Ramos (cell line): ENCODE measurements around the gene SPDYE6.
"Not testable (repeated sequence)": the region's sequence is repeated elsewhere in the genome, so short reads cannot be mapped to it uniquely, and the experiment has no call there.

Experiments used
- in situ Hi-C: fragments of 300-500 bp; cut with MboI; formaldehyde crosslinking; loops from one replicate; pipeline ENCODE4 v1.14.3; 2022; ENCODE audit warnings: low sequenced_read_pairs; ENCODE audit not compliant: unreplicated experiment

The SPDYE6 gene

DNA sequence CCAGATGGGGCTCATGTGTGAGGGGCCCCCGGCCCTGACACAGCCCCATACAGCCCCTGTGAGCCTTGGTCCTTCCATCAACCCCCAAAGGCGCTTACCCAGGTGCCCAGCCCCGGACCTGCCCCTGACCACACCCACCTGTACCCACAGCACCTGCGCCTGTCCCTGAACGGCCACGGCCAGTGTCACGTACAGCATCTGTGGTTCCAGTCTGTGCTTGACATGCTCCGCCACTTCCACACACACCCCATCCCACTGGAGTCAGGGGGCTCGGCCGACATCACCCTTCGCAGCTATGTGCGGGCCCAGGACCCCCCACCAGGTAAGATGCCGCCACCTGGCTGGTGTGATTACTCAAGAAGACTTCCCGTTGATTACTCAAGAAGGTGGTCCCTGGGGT lies 36.1 kb downstream of the SPDYE6 start:
- in situ Hi-C loops = no loop called here

DNA sequence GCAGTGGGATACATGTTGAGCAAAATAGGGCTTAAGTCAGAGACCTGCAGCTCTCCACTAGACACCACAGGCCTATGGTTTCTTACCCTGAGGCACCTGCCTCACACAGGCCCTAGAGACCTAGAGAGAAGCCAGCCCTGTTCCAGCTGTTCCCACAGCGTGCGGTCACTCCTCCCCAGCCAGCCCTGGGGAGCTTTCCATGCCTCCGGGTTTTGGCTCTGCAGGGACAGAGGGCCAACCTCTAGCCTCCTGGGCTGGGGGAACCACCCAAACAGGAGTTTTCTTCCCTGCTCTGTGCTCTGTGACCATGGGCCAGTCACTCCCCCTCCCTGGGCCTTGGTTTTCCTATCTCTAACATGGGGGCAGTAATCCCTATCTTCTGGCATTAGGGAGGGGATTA lies 36.6 kb downstream of the SPDYE6 start:
- in situ Hi-C loops = no loop called here

- in situ Hi-C loops = no loop called here
Observed at GRCh38 chr7:102318482-102318971, 37.7 kb downstream of the SPDYE6 start.

DNA sequence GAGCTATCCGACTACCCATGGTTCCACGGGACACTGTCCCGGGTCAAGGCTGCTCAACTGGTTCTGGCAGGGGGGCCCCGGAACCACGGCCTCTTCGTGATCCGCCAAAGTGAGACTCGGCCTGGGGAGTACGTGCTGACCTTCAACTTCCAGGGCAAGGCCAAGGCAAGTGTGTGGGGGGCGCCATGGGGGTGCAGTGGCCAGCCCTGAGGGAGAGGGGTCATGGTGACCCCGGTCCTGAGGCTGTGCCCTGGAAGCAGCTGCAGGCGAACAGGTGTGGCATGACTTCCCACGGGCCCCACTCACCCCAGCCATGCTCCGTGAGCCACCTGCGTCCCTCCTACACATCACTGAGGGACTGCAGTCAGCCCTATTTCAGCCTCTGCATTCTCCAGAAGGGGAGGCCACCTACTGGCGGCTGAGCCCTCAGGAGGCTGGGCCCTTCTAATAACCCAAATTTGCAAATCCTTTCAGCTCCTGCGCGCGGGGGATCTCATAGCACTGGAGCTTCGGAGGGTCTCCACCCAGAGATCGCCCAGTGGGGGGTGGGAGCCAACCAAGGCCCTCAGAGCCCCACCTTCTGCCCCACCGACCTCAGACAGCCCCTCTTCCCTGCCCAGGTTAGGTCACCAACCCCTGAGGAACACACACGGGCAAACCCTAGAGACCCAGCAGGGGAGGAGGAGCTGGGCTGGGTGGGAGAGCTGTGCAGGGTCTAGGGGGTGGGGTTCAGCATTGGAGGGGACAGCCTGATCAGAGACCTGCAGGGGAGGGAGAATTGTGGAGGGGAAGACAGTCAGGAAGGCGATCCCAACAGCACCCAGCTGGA lies 38.8 kb downstream of the SPDYE6 start:
- in situ Hi-C loops = no loop called here

- in situ Hi-C loops = no loop called here
Observed at GRCh38 chr7:102313997-102314780, 42.1 kb downstream of the SPDYE6 start.

DNA sequence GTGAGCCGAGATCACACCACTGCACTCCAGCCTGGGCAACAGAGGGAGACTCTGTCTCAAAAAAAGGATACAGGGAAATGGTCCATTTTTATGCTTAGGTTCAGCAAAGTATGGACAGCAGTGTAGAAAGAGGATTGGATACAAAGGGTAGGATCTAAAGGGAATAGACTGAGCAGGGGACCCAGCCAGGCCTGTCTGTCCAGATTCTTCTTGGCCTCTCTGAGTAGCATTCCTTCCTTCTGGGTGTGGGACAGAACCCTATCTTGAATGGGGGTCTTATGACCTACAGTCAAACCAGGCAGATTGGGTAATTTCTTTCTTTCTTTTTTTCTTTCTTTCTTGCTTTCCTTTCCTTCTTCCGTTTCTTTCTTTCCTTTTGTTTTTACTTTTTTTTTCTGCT lies 43.9 kb downstream of the SPDYE6 start:
- in situ Hi-C loops = no loop called here

GRCh38 chr7:102310414-102310815 lies 45.8 kb downstream of the SPDYE6 start:
- in situ Hi-C loops = no loop called here

DNA sequence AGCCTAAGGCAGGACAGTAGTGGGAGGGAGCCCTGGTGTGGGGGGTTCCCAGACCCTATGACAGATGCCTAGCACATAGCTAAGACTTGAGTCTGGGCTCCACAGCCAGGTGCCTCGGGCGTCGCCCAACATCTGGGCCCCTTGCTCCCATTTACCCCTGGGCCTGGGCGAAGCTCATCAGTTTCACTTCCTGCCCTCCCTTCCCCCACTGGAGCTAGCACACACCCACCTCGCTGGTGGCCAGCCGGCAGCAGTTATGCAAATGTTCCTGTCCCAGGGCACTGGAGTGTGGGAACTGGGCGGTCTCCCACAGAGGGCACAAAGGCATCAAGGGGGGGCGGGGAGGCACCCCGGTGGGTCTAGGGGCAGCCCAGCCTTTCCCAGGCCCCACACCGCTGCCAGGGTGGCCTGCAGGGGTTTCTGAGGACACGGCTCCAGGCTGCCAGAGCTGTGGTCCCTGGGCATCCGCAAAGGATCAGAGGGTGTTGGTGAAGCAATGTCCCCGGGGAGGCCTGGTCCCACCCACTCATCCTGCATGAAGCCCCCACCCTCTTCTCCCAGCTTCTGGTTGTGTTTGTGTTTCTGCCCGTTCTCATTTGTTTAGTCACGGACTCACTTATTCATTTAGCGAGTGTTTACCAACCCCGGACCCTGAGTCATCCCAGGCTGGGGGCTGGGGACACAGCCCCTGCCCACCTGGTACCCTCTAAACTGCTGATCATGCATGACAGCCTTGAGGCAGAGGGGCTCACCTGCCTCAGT lies 49.1 kb downstream of the SPDYE6 start:
- in situ Hi-C loops = no loop called here

DNA sequence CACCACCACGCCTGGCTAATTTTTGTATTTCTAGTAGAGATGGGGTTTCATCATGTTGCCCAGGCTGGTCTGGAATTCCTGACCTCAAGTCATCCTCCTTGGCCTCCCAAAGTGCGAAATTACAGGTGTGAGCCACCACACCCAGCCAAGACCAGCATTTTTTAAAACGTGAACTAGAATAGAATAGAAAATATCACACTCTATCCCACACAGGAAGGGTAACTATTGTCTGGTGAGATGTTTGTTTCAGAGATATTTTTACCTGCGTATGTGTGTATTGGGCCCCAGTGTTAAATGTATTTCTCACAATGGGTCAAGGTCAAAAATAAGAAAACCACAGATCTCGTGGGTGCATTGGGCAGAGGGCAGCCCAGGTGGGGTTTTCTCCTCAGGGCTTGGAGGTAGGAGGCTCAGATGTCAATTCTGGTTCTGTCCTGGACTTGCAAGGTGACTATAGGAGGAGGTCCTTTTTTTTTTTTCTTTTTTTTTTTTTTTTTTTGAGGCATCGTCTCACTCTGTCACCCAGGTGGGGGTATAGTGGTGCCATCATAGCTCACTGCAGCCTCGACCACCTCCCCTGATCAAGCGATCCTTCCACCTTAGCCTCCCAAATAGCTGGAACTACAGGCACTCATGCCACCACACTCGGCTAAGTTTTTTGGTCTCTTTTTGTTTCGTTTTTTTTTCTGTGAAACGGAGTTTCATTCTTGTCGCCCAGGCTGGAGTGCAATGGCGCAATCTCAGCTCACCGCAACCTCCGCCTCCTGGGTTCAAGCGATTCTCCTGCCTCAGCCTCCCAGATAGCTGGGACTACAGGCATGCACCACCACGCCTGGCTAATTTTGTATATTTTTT lies 50.6 kb downstream of the SPDYE6 start:
- in situ Hi-C loops = no loop called here

GRCh38 chr7:102304668-102305067 lies 51.6 kb downstream of the SPDYE6 start:
- in situ Hi-C loops = no loop called here

- in situ Hi-C loops = no loop called here
Observed at GRCh38 chr7:102303669-102304422, 52.4 kb downstream of the SPDYE6 start.

DNA sequence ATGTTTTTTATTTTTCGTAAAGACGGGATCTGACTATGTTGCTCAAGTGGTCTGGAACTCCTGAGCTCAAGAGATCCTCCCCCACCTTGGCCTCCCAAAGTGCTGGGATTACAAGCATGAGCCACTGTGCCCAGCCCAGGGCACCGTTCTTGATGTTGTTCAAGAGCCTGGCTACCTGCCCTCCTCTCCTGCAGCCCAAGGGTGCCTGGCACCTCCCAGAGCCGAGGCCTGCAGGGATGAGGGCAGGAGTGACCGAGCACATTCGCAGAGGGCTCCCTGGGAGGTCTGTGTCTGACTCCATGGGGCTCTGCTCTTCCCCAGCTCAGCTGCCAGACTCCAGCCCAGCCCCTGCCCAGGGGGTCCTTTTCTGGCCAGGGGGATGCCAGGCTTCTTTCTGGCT lies 54.2 kb downstream of the SPDYE6 start:
- in situ Hi-C loops = no loop called here

- in situ Hi-C loops = not testable (repeated sequence)
Observed at GRCh38 chr7:102301367-102301766, 54.9 kb downstream of the SPDYE6 start.

GRCh38 chr7:102300643-102301221 lies 55.5 kb downstream of the SPDYE6 start:
- in situ Hi-C loops = no loop called here

DNA sequence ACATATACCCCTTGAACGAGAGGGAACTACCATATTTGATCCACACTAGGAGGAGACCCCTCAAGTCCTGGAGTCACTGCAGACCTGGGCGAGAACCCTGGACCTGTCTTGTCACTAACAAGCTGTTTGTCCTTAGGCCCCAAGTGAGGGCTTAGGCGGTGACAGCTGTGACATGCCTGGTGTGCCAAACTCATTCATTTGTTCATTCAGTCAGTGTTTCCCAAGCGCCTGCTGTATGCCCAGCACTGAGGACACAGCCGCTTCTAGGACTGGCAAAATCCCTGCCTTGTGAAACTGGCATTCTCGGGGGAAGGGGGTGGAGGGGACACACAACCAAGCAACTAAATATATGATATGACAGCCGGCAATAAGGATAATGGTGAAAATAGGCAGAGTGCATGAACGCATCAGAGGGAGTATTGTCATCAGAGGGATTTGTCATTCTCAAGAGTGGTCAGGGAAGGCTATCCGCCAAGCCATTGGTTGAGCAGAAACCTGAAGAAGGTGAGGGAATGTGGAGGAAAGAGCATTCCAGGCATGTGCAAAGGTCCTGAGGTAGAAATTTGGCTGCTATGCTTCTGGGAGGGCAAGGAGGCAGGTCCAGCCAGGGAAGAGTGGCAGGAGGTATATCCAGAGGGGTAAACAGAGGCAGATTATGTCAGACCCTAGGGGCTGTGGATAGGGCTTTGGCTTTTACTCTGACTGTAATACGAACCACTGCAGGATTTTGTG lies 58.6 kb downstream of the SPDYE6 start:
- in situ Hi-C loops = no loop called here

DNA sequence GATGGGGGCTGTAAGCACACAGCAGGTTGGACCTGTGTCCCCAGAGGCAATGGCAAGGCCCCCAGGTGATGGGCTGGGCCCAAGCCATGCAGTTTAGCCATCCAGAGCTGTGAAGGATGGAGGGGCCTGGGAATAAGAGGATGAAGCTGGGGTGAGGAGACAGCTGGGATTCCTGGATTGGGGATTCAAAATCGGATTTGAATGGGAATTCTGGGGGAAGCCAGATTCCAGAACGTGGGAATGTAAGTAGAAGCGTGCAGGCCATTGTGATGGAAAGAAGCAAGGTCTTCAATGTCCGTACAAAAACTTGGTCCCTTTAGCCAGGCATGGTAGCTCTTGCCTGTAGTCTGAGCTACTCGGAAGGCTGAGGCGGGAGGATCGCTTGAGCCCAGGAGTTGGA lies 59.7 kb downstream of the SPDYE6 start:
- in situ Hi-C loops = no loop called here

DNA sequence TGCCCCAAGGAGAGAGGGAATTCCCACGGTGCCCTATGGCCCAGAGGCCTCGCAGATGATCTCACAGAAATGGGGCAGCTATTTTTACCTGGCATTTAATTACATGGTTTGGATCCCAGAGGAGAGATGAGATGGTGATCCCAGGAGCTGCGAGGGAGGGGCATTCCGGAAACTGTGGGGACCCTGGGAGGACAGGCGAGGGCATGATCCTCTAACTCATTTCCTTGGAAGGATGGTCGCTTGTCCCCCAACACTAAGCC lies 60.1 kb downstream of the SPDYE6 start:
- in situ Hi-C loops = no loop called here
